ENCODE results near the gene BCL2L12. TPM values are rescaled to one million over a fixed set of nuclear protein-coding genes. Genes with fewer than 3 reads are reported as not detected.
A peak's percentile ranks its signal among the peaks of the same experiment; 100 is the strongest.

BCL2L12 gene
- total and polyA plus RNA-seq, 9 donors = 6.7 to 21.0 (median 15.6) TPM

DNA sequence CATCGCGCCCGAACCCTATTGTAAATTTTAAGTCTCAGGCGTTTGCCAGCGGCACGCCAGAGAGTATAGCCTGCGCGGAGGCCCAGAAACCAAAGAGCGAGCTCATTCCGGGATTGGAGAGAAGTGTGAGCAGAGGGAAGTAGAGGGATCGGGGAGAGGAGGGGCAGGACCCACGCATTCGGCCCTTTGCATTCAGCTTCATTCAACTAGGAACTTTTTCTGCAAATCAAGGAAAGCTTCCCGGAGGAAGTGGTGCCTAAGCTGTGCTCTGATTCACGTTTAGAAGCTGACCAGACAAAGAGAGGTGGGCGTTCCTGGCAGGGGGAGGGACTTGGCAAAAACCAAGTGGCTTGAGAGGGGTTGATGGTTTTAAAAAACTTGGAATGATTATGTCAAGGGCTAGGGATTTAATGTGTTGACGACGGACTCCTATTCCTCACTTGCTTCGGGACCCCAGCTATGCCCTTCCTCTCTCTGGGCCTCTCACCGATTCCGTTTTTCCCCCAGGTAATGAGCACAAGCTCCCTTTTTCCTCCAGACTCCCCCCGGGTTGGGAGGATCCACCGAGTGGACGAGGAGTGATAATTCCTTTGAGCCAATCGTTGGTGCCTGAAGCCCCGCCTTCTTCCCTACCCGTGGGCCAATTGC is 10.5 kb downstream of the BCL2L12 start:
- 0 to 2% (median 1%) methylated on average over 27 of the region's 27 CpGs for WGBS, 3 donors
- no peak for TF ChIP-seq CTCF (IDR thresholded peaks at IDR 0.05)
- H3K4me1 ChIP-seq (ENCODE audit: insufficient read depth) = peaks cover 6% of the 10 kb centered on the region
- intact Hi-C loops (cut with DNase I) = loop anchor here in 3 of 4 donors (5.0 to 10.0 kb wide), 3 partner anchors 34 to 191 kb away; partner anchors contain the start of genes RPL13A (in 1 of the 3), RPS11 (in 1 of the 3), RRAS (in 1 of the 3) and SCAF1 (in 1 of the 3)
- peak in 4 of 5 donors; percentile 89 to 91 (median 89) for DNase-seq
- H3K36me3 ChIP-seq = no peaks in the 10 kb centered on the region
- no peaks in the 10 kb centered on the region for H3K9me3 ChIP-seq
- peak overlapping the region; percentile 67 to 93 for H3K27ac ChIP-seq
- peak overlapping the region; percentile 34 for H3K4me3 ChIP-seq
- H3K27me3 ChIP-seq = no peaks in the 10 kb centered on the region

DNA sequence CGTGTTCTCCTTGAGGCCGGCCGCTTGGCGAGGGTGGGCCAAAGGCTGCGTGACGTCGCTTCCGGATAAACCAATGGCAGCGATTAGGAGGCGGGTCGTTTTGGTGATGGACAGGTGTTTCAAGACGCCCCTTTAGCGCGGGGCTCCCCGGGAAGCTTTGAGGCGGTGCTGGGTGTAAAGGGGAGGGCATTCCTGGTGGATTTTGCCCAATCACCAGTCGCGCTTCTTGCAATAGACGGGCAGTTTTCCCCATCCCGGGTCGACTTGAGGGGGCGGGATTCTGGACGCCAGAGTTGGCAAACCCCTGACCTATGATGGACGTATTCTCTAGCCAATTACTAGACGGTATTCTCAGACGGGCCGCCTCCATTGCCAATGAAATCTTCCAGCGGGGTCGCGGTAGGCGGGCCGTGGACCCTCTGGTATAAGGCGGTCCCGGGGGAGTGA is 11.1 kb downstream of the BCL2L12 start:
- H3K27ac ChIP-seq = peak overlapping the region; percentile 90 to 93
- DNase-seq = peak; percentile 100
- H3K36me3 ChIP-seq = no peaks in the 10 kb centered on the region
- no peak for TF ChIP-seq CTCF (IDR thresholded peaks at IDR 0.05)
- TF ChIP-seq EP300 (IDR thresholded peaks at IDR 0.05) = peak; percentile 21
- no peaks in the 10 kb centered on the region for H3K9me3 ChIP-seq
- H3K27me3 ChIP-seq = no peaks in the 10 kb centered on the region
- H3K4me1 ChIP-seq (ENCODE audit: insufficient read depth) = peaks cover 6% of the 10 kb centered on the region
- intact Hi-C loops (cut with DNase I) = loop anchor here in 3 of 4 donors (5.0 to 10.0 kb wide), 3 partner anchors 35 to 192 kb away; partner anchors contain the start of genes RPL13A (in 1 of the 3), RPS11 (in 1 of the 3), RRAS (in 1 of the 3) and SCAF1 (in 1 of the 3)
- peak overlapping the region; percentile 63 for H3K4me3 ChIP-seq
- WGBS, 3 donors = 0% methylated on average over 34 of the region's 34 CpGs

GRCh38 chr19:49677231-49677900 is 11.6 kb downstream of the BCL2L12 start, which contains the start of gene PRMT1:
PRMT1 (plus strand) TSS chr19:49677271; CDS start chr19:49677281, 10 bp downstream.
- TF ChIP-seq POLR2A (IDR thresholded peaks at IDR 0.05) (peak; percentile 87), CTCF (IDR thresholded peaks at IDR 0.05) (no peak)
- H3K4me3 ChIP-seq = peak within 1 kb of the TSS; percentile 63
- intact Hi-C loops (cut with DNase I) = loop anchor here in 3 of 4 donors (5.0 to 10.0 kb wide), 3 partner anchors 35 to 193 kb away; partner anchors contain the start of genes RPL13A (in 1 of the 3), RPS11 (in 1 of the 3), RRAS (in 1 of the 3) and SCAF1 (in 1 of the 3)
- 0 to 1% (median 1%) methylated on average over 29 to 57 of the region's 57 CpGs for WGBS, 3 donors
- DNase-seq = peak; percentile 60 to 81 (median 77)
- no peaks in the 10 kb centered on the region for H3K9me3 ChIP-seq
- H3K27me3 ChIP-seq = no peaks in the 10 kb centered on the region
- H3K36me3 ChIP-seq = no peaks in the 10 kb centered on the region
- peak within 1 kb of the TSS; percentile 90 to 93 for H3K27ac ChIP-seq
- peaks cover 6% of the 10 kb centered on the region for H3K4me1 ChIP-seq (ENCODE audit: insufficient read depth)

GRCh38 chr19:49677901-49678674 is 12.4 kb downstream of the BCL2L12 start:
- Histone ChIP-seq H3K4me3 (peak overlapping the region; percentile 63), H3K27ac (peak overlapping the region; percentile 88 to 90), H3K27me3 (no peaks in the 10 kb centered on the region), H3K4me1 (ENCODE audit: insufficient read depth) (peaks cover 6% of the 10 kb centered on the region), H3K9me3 (no peaks in the 10 kb centered on the region), H3K36me3 (no peaks in the 10 kb centered on the region)
- peak; percentile 66 to 84 (median 83) for DNase-seq
- TF ChIP-seq CTCF (IDR thresholded peaks at IDR 0.05) = peak in 1 of 3 donors; percentile 57
- no peak for TF ChIP-seq POLR2A (IDR thresholded peaks at IDR 0.05)
- 1 to 3% (median 1%) methylated on average over 21 of the region's 21 CpGs for WGBS, 3 donors
- intact Hi-C loops (cut with DNase I) = loop anchor here in 3 of 4 donors (5.0 to 10.0 kb wide), 3 partner anchors 36 to 193 kb away; partner anchors contain the start of genes RPL13A (in 1 of the 3), RPS11 (in 1 of the 3), RRAS (in 1 of the 3) and SCAF1 (in 1 of the 3)

All from ovary (tissue), 9 donors.